ENCODE results near the gene DLG4.

The DLG4 gene

GRCh38 chr17:7229504-7229903 is 9.9 kb upstream of the DLG4 start:
- no peak for DNase-seq (ENCODE audit: low read depth)

- no peak for DNase-seq (ENCODE audit: low read depth)
Measured at GRCh38 chr17:7228920-7229319, 9.3 kb upstream of the DLG4 start.

GRCh38 chr17:7226721-7227710 is 7.4 kb upstream of the DLG4 start:
- no peak for DNase-seq (ENCODE audit: low read depth)

- no peak for DNase-seq (ENCODE audit: low read depth)
Measured at GRCh38 chr17:7225711-7226331, 6.2 kb upstream of the DLG4 start.

- no peak for DNase-seq (ENCODE audit: low read depth)
Measured at GRCh38 chr17:7224661-7225111, 5.0 kb upstream of the DLG4 start.

GRCh38 chr17:7224110-7224509 is 4.5 kb upstream of the DLG4 start:
- DNase-seq (ENCODE audit: low read depth) = no peak

- no peak for DNase-seq (ENCODE audit: low read depth)
Measured at GRCh38 chr17:7223375-7223774, 3.7 kb upstream of the DLG4 start.

GRCh38 chr17:7222972-7223292 is 3.3 kb upstream of the DLG4 start:
- no peak for DNase-seq (ENCODE audit: low read depth)

- DNase-seq (ENCODE audit: low read depth) = no peak
Measured at GRCh38 chr17:7222093-7222971, 2.7 kb upstream of the DLG4 start.

GRCh38 chr17:7221278-7222092 is 1.8 kb upstream of the DLG4 start:
- DNase-seq (ENCODE audit: low read depth) = no peak

GRCh38 chr17:7220593-7221277 is 1.1 kb upstream of the DLG4 start:
- no peak for DNase-seq (ENCODE audit: low read depth)

GRCh38 chr17:7219229-7219811 is 316 bp downstream of the DLG4 start:
- no peak for DNase-seq (ENCODE audit: low read depth)

GRCh38 chr17:7218758-7219157 is 878 bp downstream of the DLG4 start:
- DNase-seq (ENCODE audit: low read depth) = no peak

GRCh38 chr17:7218166-7218565 is 1.5 kb downstream of the DLG4 start:
- no peak for DNase-seq (ENCODE audit: low read depth)

GRCh38 chr17:7217113-7217987 is 2.3 kb downstream of the DLG4 start:
- no peak for DNase-seq (ENCODE audit: low read depth)

- no peak for DNase-seq (ENCODE audit: low read depth)
Measured at GRCh38 chr17:7216242-7217112, 3.2 kb downstream of the DLG4 start.

GRCh38 chr17:7215652-7216180 is 3.9 kb downstream of the DLG4 start:
- DNase-seq (ENCODE audit: low read depth) = no peak

- no peak for DNase-seq (ENCODE audit: low read depth)
Measured at GRCh38 chr17:7215136-7215638, 4.4 kb downstream of the DLG4 start.
